Breast epithelium (tissue), 4 donors: Measurements from ENCODE around the gene AHCYL1. TPM values are rescaled to one million over a fixed set of nuclear protein-coding genes. Genes with fewer than 3 reads are reported as not detected.

Source experiments
- DNase-seq, 2 donors: peaks; one replicate each; pipeline ENCODE4 v3.0.0-alpha.2; 2019; ENCODE audit warnings: low spot score in 2 of 2
- H3K27ac ChIP-seq, 2 donors: fragments of 200-600 bp; sonication (generic) in 1 of 2; one replicate each; pipeline ENCODE4 v1.5.1; 2016 to 2019; ENCODE audit warnings: mild to moderate bottlenecking in 1 of 2
- H3K27me3 ChIP-seq, 2 donors: fragments of 200-600 bp; sonication (generic) in 1 of 2; one replicate each; pipeline versions ENCODE4 v1.5.1 to v1.6.0; 2017 to 2019; ENCODE audit warnings: control low read depth in 1 of 2, mild to moderate bottlenecking in 1 of 2
- H3K36me3 ChIP-seq: fragments of 200-600 bp; one replicate; pipeline ENCODE4 v1.5.1; 2019
- H3K4me1 ChIP-seq, 2 donors: fragments of 200-600 bp; sonication (generic); one replicate each; pipeline ENCODE4 v1.5.1; 2016 to 2019; ENCODE audit warnings: control low read depth in 1 of 2
- H3K4me3 ChIP-seq, 3 donors: fragments of 200-600 bp; sonication (generic); 1 replicate in 2 of 3; 2 replicates in 1 of 3; pipeline ENCODE4 v1.5.1; 2016 to 2019; ENCODE audit warnings: mild to moderate bottlenecking in 3 of 3, moderate library complexity in 2 of 3
- H3K9me3 ChIP-seq, 2 donors: fragments of 200-600 bp; sonication (generic) in 1 of 2; one replicate each; pipeline ENCODE4 v1.5.1; 2016 to 2019; ENCODE audit warnings: control low read depth in 1 of 2
- CTCF ChIP-seq, 3 donors: fragments of 450-650 bp; IDR thresholded peaks; one replicate each; pipeline ENCODE4 v1.5.1; 2016 to 2017; ENCODE audit warnings: antibody characterized with exemption in 3 of 3, mild to moderate bottlenecking in 3 of 3, moderate library complexity in 3 of 3
- POLR2A ChIP-seq: fragments of 450-650 bp; IDR thresholded peaks from one replicate; pipeline ENCODE4 v1.6.1; 2016; ENCODE audit warnings: antibody characterized with exemption, mild to moderate bottlenecking, moderate library complexity
- POLR2AphosphoS5 ChIP-seq, 3 donors: sonication (generic); formaldehyde crosslinking; IDR thresholded peaks; one replicate each; pipeline ENCODE4 v1.6.1; 2017; ENCODE audit warnings: antibody characterized with exemption in 3 of 3
- intact Hi-C: fragments of 100-400 bp; cut with DNase I; formaldehyde crosslinking; loops from one replicate; pipeline ENCODE4 v1.15.1; 2023; ENCODE audit warnings: low total_unique reads
- total RNA-seq, 3 donors: library from RNA; depleted of rRNA; stranded (reverse); fragments of >200 nt; gene quantifications; one replicate each; pipeline ENCODE4 v1.1.0, GENCODE V29; 2016

AHCYL1 gene
- total RNA-seq, 3 donors from 2014 or later, result 67.7 to 75.1 (median 73.8) TPM

- H3K27me3 ChIP-seq, result no peaks in the 10 kb centered on the region
- no peak for TF ChIP-seq CTCF (IDR thresholded peaks at IDR 0.05)
- TF ChIP-seq POLR2AphosphoS5 (IDR thresholded peaks at IDR 0.05), result no peak
- intact Hi-C loops, result loop anchor here (10.0 kb wide), 1 partner anchor 79 kb away; no protein-coding TSS in a partner anchor
- H3K27ac ChIP-seq, result peak overlapping the region; percentile 95 to 97
- peaks cover 0 to 25% of the 10 kb centered on the region in 2 donors for H3K4me1 ChIP-seq
- DNase-seq, result no peak
- no peaks in the 10 kb centered on the region for H3K9me3 ChIP-seq
- peak overlapping the region in 2 of 3 donors; percentile 85 to 88 for H3K4me3 ChIP-seq
- H3K36me3 ChIP-seq, result no peaks in the 10 kb centered on the region
Observed at GRCh38 chr1:109984190-109984455, 442 bp upstream of the AHCYL1 start.

DNA sequence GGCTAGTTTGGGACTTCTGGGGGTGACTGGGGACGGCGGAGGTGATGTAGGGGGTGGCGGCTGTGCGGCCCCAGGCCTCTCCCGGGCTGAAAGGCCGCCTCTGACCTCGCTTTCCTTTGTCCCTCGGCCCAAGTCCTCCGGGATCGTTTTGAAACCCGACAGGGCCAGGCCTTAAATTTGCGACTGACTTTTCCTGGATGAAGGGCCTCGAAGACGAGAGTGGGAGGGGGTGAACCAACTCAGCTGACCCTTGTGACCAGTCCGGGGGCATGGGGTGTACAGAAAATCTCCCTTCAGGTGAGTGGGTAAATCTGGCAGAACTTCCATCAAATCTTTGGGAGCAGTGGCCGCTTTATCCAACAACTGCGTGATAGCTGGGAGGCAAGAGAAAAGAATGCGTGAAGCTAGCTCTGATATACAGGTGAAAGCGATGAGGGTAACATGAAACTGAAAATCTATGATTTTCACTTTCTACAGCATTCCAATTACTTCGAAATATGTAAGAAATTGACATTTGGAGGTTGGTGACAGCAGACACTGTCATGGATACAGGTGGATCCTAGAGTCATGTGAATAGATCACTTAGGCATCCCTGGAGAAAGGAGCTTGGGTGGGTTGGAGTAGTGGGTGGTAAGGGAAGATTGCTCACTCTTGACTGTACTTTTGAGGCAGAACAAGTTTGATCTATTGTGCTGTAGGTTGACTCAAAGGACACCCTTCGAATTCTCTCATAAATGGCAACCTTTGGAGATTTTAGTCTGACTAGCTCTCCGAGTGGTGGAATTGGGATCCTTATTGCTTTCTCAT, 885 bp downstream of the AHCYL1 start:
- intact Hi-C loops, result loop anchor here (10.0 kb wide), 1 partner anchor 81 kb away; no protein-coding TSS in a partner anchor
- DNase-seq, result no peak
- H3K36me3 ChIP-seq, result no peaks in the 10 kb centered on the region

DNA sequence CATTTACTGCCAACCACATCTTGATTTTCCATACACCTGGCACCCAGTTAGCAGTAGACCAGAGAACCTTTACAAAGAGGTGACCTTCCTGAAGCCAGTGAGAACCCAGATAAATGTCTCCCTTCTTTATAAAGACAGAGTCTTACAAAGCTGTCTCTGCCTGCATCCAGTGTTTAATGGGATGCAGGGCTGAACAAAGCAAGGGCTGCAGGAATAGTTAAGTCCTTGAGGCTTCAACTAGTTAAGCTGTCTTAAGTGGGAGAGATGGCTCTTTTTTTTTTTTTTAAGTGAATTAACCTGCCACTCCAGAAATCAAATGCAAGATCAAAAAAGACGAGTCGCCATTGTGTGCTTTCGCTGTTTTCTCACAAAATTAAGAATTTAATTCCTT, 1.5 kb downstream of the AHCYL1 start:
- peaks cover 0 to 25% of the 10 kb centered on the region in 2 donors for H3K4me1 ChIP-seq
- intact Hi-C loops, result loop anchor here (10.0 kb wide), 1 partner anchor 81 kb away; no protein-coding TSS in a partner anchor
- H3K27ac ChIP-seq, result peak overlapping the region in 1 of 2 donors; percentile 95
- TF ChIP-seq POLR2AphosphoS5 (IDR thresholded peaks at IDR 0.05) (no peak), CTCF (IDR thresholded peaks at IDR 0.05) (no peak), POLR2A (no peak)
- no peaks in the 10 kb centered on the region for H3K9me3 ChIP-seq
- no peaks in the 10 kb centered on the region for H3K36me3 ChIP-seq
- no peaks in the 10 kb centered on the region for H3K27me3 ChIP-seq
- H3K4me3 ChIP-seq, result peak overlapping the region; percentile 68 to 88 (median 85)
- no peak for DNase-seq

More for the DNA sequence above, 885 bp downstream of the AHCYL1 start:
- no peaks in the 10 kb centered on the region for H3K27me3 ChIP-seq
- H3K9me3 ChIP-seq, result no peaks in the 10 kb centered on the region
- peak overlapping the region; percentile 68 to 88 (median 85) for H3K4me3 ChIP-seq
- H3K4me1 ChIP-seq, result peaks cover 0 to 25% of the 10 kb centered on the region in 2 donors
- no peak for TF ChIP-seq CTCF (IDR thresholded peaks at IDR 0.05)
- H3K27ac ChIP-seq, result peak overlapping the region; percentile 95 to 97

- Histone ChIP-seq H3K27ac (no peak overlapping the region), H3K4me1 (peaks cover 0 to 25% of the 10 kb centered on the region in 2 donors), H3K36me3 (no peaks in the 10 kb centered on the region), H3K27me3 (no peaks in the 10 kb centered on the region), H3K4me3 (no peak overlapping the region), H3K9me3 (no peaks in the 10 kb centered on the region)
- TF ChIP-seq POLR2A, result no peak
- TF ChIP-seq POLR2AphosphoS5 (IDR thresholded peaks at IDR 0.05), result no peak
- no peak for TF ChIP-seq CTCF (IDR thresholded peaks at IDR 0.05)
- DNase-seq, result no peak
- intact Hi-C loops, result loop anchor here (10.0 kb wide), 1 partner anchor 84 kb away; no protein-coding TSS in a partner anchor
Observed at GRCh38 chr1:109988349-109988914, 3.9 kb downstream of the AHCYL1 start.
